ENCODE data around the gene KIAA1671.

KIAA1671 gene

DNA sequence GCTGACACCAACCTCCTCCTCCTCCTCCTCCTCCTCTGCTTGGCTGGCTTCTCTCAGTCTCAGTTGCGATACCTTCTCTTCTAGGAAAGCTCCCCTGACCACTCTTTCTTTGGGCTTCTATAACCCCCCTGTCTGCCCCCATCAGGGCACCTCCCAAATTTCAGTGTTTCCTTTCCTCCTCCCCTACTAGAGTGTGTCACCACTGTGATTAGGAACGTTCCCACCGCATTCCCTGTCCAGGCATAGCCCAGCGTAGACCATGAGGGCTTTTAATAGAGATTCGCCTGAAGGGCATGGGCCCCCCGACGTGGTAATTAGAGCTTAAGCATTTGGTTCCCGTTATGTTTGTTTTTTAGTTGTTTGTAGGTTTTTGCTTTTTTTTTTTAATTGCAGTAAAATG, 65.5 kb downstream of the KIAA1671 start:
- no peak for TF ChIP-seq CTCF (IDR thresholded peaks at IDR 0.05; ENCODE audit: insufficient read depth, low read depth, low read length, missing control alignments)
- H3K4me3 ChIP-seq (ENCODE audit: low read depth, low read length), result no peak overlapping the region
- no peak for DNase-seq (ENCODE audit: low read depth)

DNA sequence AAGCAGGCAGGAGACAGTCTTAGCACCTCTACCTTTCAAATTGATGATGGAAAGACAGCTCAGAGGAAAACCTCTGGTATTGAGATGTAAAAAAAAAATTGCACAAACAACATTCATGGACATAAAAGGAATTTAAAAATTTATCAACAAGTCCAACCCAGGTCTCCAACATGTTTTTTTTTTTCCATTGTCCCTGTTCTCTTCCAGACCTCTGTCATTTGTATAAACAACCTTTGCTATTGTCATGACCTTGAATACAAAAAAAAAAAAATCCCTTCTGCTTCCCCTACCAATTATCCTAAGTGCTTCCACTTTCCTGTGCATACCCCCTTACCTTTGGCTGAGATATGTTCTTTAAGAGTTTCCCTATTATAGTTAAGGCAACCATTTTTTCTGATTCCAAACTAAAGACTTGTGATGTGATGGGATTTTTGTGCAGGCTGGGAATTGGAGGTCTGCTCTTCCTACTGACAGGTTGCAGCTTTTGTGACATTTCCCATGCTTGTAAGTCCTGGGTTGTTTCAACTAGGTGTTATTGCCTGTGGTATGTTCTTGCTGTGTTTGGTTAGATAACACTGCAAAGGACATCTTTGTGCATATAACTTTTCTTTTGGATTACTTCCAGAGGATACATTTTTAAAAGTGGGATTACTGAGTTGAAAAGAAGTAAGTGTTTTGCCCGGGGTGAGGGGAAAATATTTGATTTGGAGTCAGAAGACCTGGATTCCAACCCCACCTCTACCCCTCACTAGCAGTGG, 67.1 kb downstream of the KIAA1671 start:
- no peak overlapping the region for H3K4me3 ChIP-seq (ENCODE audit: low read depth, low read length)
- no peak for DNase-seq (ENCODE audit: low read depth)
- no peak for TF ChIP-seq CTCF (IDR thresholded peaks at IDR 0.05; ENCODE audit: insufficient read depth, low read depth, low read length, missing control alignments)

- no peak overlapping the region for H3K4me3 ChIP-seq (ENCODE audit: low read depth, low read length)
- DNase-seq (ENCODE audit: low read depth), result no peak
- TF ChIP-seq CTCF (IDR thresholded peaks at IDR 0.05; ENCODE audit: insufficient read depth, low read depth, low read length, missing control alignments), result no peak
Observed at GRCh38 chr22:25021409-25021808, 68.9 kb downstream of the KIAA1671 start.

- no peak for DNase-seq (ENCODE audit: low read depth)
- H3K4me3 ChIP-seq (ENCODE audit: low read depth, low read length), result no peak overlapping the region
- TF ChIP-seq CTCF (IDR thresholded peaks at IDR 0.05; ENCODE audit: insufficient read depth, low read depth, low read length, missing control alignments), result no peak
Observed at GRCh38 chr22:25021976-25022711, 69.6 kb downstream of the KIAA1671 start.

- TF ChIP-seq CTCF (IDR thresholded peaks at IDR 0.05; ENCODE audit: insufficient read depth, low read depth, low read length, missing control alignments), result no peak
- no peak for DNase-seq (ENCODE audit: low read depth)
Observed at GRCh38 chr22:25023879-25024278, 71.4 kb downstream of the KIAA1671 start.

DNA sequence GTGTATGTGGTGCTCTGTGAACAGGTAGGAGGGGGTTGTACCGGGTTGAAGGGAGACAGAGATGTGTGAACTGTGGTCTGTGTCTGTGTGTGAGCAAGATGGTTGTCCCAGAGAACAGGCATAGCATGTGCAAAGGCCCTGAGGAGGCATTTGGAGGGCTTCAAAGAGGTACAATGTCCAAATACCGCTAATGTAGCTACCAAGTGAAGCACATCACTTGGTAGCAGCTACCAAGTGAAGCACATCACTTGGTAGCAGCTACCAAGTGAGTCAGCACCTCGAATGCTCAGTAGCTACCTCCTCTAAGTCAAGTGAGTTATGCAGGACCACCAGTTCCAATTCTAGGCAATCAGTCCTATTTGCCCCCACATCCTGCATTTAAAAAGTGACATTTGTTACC, 72.4 kb downstream of the KIAA1671 start:
- no peak for TF ChIP-seq CTCF (IDR thresholded peaks at IDR 0.05; ENCODE audit: insufficient read depth, low read depth, low read length, missing control alignments)
- no peak overlapping the region for H3K4me3 ChIP-seq (ENCODE audit: low read depth, low read length)
- no peak for DNase-seq (ENCODE audit: low read depth)

More at GRCh38 chr22:25023879-25024278, 71.4 kb downstream of the KIAA1671 start:
- H3K4me3 ChIP-seq (ENCODE audit: low read depth, low read length), result no peak overlapping the region

Data from GM12865 (cell line).